ENCODE results near the gene PPM1J.

The PPM1J gene

GRCh38 chr1:112665857-112666256, 49.3 kb downstream of the PPM1J start:
- peaks cover 1% of the 10 kb centered on the region; the same call in 1 of the 2 replicates for H3K4me1 ChIP-seq (ENCODE audit: control insufficient read depth, insufficient read depth, low read length)
- no peak overlapping the region for H3K27ac ChIP-seq (ENCODE audit: low read depth, low read length)
- no peaks in the 10 kb centered on the region for H3K27me3 ChIP-seq (ENCODE audit: control insufficient read depth, insufficient read depth, low read length)
- no peaks in the 10 kb centered on the region for H3K9me3 ChIP-seq (ENCODE audit: control insufficient read depth, insufficient read depth, low read length)
- peaks cover 89% of the 10 kb centered on the region for H3K36me3 ChIP-seq (ENCODE audit: control insufficient read depth, insufficient read depth, low read length)
- no peak overlapping the region for H3K4me3 ChIP-seq (ENCODE audit: low read depth, low read length)
- H3K9ac ChIP-seq (ENCODE audit: low read depth, low read length) = no peak overlapping the region

All from HUES48 (cell line).